Measurements from ENCODE around the gene IQGAP2. TPM values are rescaled to one million over a fixed set of nuclear protein-coding genes. Genes with fewer than 3 reads are reported as not detected.

The IQGAP2 gene
- polyA plus RNA-seq, 1 donor (not counting 4 experiments of a cell fraction or from before 2014, with no cell fraction given) = 0.14 TPM

DNA sequence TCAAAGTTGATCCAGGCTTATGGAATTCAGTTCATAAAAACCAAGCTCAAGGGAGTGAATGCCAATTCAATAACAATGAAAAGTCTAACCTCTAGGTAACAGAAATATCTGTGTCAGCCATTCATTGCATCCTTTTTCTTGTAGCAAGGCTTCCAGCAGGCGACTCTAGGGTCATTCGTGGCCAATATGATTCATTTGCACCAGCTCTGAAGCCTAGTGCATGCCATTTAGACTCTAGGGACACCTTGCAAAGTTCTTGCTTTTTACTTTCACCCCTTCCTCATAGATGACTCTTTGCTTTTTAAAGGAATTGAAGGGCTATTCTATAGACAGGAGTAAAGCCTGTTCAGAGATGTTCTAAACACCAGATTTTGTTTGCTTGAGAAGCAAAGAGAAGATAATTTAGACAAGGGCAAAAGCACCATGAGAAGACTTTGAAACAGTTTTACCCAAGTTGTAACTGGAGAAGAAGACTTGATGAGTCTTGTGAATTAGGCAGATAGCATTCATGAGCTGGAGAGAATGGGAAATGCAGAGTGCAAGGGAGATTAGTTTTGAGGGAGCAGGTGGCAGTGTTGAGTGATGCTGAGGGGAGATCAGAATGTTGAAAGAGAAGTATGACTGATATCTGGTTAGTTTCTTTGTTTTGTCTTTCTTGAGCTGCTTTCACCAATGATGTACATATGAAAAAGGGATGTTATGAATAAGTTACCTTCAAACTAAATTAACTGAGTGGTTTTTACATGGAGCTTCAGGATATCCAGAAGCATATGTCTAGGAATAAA, 125.7 kb downstream of the IQGAP2 start:
- Histone ChIP-seq H3K9ac (ENCODE audit: control insufficient read depth, extremely low read depth, insufficient read depth, low read length) (no peak overlapping the region), H3K9me3 (ENCODE audit: control insufficient read depth, low read depth, low read length) (no peaks in the 10 kb centered on the region), H3K79me2 (ENCODE audit: control insufficient read depth, insufficient read depth, low read length) (no peaks in the 10 kb centered on the region), H3K9me1 (ENCODE audit: control insufficient read depth, extremely low read depth, insufficient read depth, low read length) (no peaks in the 10 kb centered on the region), H3K4me3 (ENCODE audit: control insufficient read depth in 2 of 3, extremely low read depth in 1 of 3, insufficient read depth in 2 of 3, low read depth in 1 of 3, low read length in 3 of 3) (no peak overlapping the region), H3K27ac (ENCODE audit: control insufficient read depth, insufficient read depth, low read length) (no peak overlapping the region), H3K36me3 (ENCODE audit: control insufficient read depth in 2 of 2, extremely low read depth in 1 of 2, insufficient read depth in 2 of 2, low read length in 2 of 2) (no peaks in the 10 kb centered on the region), H4K20me1 (ENCODE audit: control insufficient read depth, extremely low read depth, insufficient read depth, low read length) (no peaks in the 10 kb centered on the region), H3K4me1 (ENCODE audit: control insufficient read depth, extremely low read depth, insufficient read depth, low read length) (peaks cover 9% of the 10 kb centered on the region), H3K27me3 (ENCODE audit: control insufficient read depth, extremely low read depth, insufficient read depth, low read length) (no peaks in the 10 kb centered on the region), H2AFZ (ENCODE audit: control insufficient read depth, low read length) (no peak overlapping the region), H3K4me2 (ENCODE audit: control insufficient read depth, extremely low read depth, insufficient read depth, low read depth, low read length) (no peak overlapping the region)
- TF ChIP-seq CTCF (optimal IDR thresholded peaks at IDR 0.05 in 1 of 3, IDR thresholded peaks at IDR 0.05 in 1 of 3, conservative IDR thresholded peaks at IDR 0.05 in 1 of 3; ENCODE audit: extremely low read depth in 1 of 3, insufficient read depth in 2 of 3, low read length in 3 of 3) (no peak), EZH2 (IDR thresholded peaks at IDR 0.05; ENCODE audit: low read length) (no peak)
- DNase-seq (ENCODE audit: low read depth, low spot score) (no peak), FAIRE-seq (no peak)
- dilution Hi-C loops (cut with MboI; ENCODE audit: extremely low pct_ligation_motif_present, low sequenced_read_pairs) = no loop called here

GRCh38 chr5:76529464-76530344, 126.6 kb downstream of the IQGAP2 start:
- TF ChIP-seq CTCF (optimal IDR thresholded peaks at IDR 0.05 in 1 of 3, IDR thresholded peaks at IDR 0.05 in 1 of 3, conservative IDR thresholded peaks at IDR 0.05 in 1 of 3; ENCODE audit: extremely low read depth in 1 of 3, insufficient read depth in 2 of 3, low read length in 3 of 3) (no peak), EZH2 (IDR thresholded peaks at IDR 0.05; ENCODE audit: low read length) (no peak)
- Histone ChIP-seq H3K4me1 (ENCODE audit: control insufficient read depth, extremely low read depth, insufficient read depth, low read length) (peaks cover 9% of the 10 kb centered on the region), H4K20me1 (ENCODE audit: control insufficient read depth, extremely low read depth, insufficient read depth, low read length) (no peaks in the 10 kb centered on the region), H3K27me3 (ENCODE audit: control insufficient read depth, extremely low read depth, insufficient read depth, low read length) (no peaks in the 10 kb centered on the region), H3K79me2 (ENCODE audit: control insufficient read depth, insufficient read depth, low read length) (no peaks in the 10 kb centered on the region), H3K4me3 (ENCODE audit: control insufficient read depth in 2 of 3, extremely low read depth in 1 of 3, insufficient read depth in 2 of 3, low read depth in 1 of 3, low read length in 3 of 3) (no peak overlapping the region), H3K4me2 (ENCODE audit: control insufficient read depth, extremely low read depth, insufficient read depth, low read depth, low read length) (no peak overlapping the region), H2AFZ (ENCODE audit: control insufficient read depth, low read length) (no peak overlapping the region), H3K36me3 (ENCODE audit: control insufficient read depth in 2 of 2, extremely low read depth in 1 of 2, insufficient read depth in 2 of 2, low read length in 2 of 2) (no peaks in the 10 kb centered on the region), H3K27ac (ENCODE audit: control insufficient read depth, insufficient read depth, low read length) (no peak overlapping the region), H3K9me1 (ENCODE audit: control insufficient read depth, extremely low read depth, insufficient read depth, low read length) (no peaks in the 10 kb centered on the region), H3K9me3 (ENCODE audit: control insufficient read depth, low read depth, low read length) (no peaks in the 10 kb centered on the region), H3K9ac (ENCODE audit: control insufficient read depth, extremely low read depth, insufficient read depth, low read length) (no peak overlapping the region)
- no peak for DNase-seq (ENCODE audit: low read depth, low spot score)
- dilution Hi-C loops (cut with MboI; ENCODE audit: extremely low pct_ligation_motif_present, low sequenced_read_pairs) = no loop called here
- FAIRE-seq = no peak

Data from keratinocyte (primary cell).